ENCODE measurements around the gene KLHL28.
"Not testable (repeated sequence)": the region's sequence is repeated elsewhere in the genome, so short reads cannot be mapped to it uniquely, and the experiment has no call there.

DNA sequence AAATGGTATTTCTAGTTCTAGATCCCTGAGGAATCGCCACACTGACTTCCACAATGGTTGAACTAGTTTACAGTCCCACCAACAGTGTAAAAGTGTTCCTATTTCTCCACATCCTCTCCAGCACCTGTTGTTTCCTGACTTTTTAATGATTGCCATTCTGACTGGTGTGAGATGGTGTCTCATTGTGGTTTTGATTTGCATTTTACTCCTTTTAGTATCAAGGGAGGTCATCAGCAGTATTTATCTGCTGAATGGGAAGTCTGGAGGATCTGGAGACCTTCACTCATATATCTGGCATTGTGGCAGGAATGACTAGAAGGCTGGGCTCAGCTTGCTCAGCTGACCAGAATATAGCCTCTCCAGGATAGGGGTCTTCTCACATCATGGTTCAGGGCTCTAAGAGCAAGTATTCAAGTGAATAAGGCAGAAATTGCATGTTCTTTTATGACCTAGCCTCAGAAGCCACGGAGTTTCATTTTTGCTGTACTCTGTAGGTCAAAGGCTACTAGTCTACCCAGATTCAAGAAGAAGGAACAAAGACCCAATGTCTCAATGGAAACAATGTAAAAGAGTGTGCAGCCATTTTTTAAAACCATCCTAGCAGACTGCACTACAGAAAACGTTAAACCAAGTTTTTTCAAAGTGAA is 69.9 kb downstream of the KLHL28 start:
- not testable (repeated sequence) for TF ChIP-seq RNF2 (IDR thresholded peaks at IDR 0.05; ENCODE audit: borderline replicate concordance, low read depth); POLR2A (IDR thresholded peaks at IDR 0.05; ENCODE audit: low read length); MYC (IDR thresholded peaks at IDR 0.05; ENCODE audit: borderline replicate concordance, low read length)
- TF ChIP-seq, protein P1, sequence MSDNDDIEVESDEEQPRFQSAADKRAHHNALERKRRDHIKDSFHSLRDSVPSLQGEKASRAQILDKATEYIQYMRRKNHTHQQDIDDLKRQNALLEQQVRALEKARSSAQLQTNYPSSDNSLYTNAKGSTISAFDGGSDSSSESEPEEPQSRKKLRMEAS (IDR thresholded peaks at IDR 0.05), result not testable (repeated sequence)

Measured in A549 (cell line).